Measurements from ENCODE around the gene DUS3L.
A peak's percentile ranks its signal among the peaks of the same experiment; 100 is the strongest.

The DUS3L gene

GRCh38 chr19:5790559-5791520 is at the start of gene DUS3L:
Gene DUS3L (minus strand): TSS chr19:5791163. CDS start chr19:5791141, 22 bp downstream.
- peak; percentile 98 for ATAC-seq
- DNase-seq = peak; percentile 98
- Mint-ChIP-seq H3K27me3 (peaks cover 3% of the 10 kb centered on the region), H3K9me3 (no peaks in the 10 kb centered on the region), H3K4me3 (peak within 1 kb of the TSS; percentile 98), H3K4me1 (peaks cover 14% of the 10 kb centered on the region), H3K27ac (peak within 1 kb of the TSS; percentile 100), H3K36me3 (ENCODE audit: low read depth) (peaks cover 34% of the 10 kb centered on the region)

GRCh38 chr19:5839065-5840017 is 48.4 kb upstream of the DUS3L start, which contains the start of gene FUT6:
Gene FUT6 (minus strand): TSS chr19:5839702. CDS start chr19:5832567, 7,135 bp downstream.
- no peak for DNase-seq
- no peak for ATAC-seq
- Mint-ChIP-seq H3K27me3 (peaks cover 4% of the 10 kb centered on the region), H3K4me1 (peaks cover 9% of the 10 kb centered on the region), H3K4me3 (no peak within 1 kb of the TSS), H3K36me3 (ENCODE audit: low read depth) (no peaks in the 10 kb centered on the region), H3K27ac (no peak within 1 kb of the TSS), H3K9me3 (no peaks in the 10 kb centered on the region)

GRCh38 chr19:5838353-5839064 is 47.5 kb upstream of the DUS3L start:
- Mint-ChIP-seq H3K9me3 (no peaks in the 10 kb centered on the region), H3K27ac (no peak overlapping the region), H3K36me3 (ENCODE audit: low read depth) (no peaks in the 10 kb centered on the region), H3K27me3 (peaks cover 4% of the 10 kb centered on the region), H3K4me3 (no peak overlapping the region), H3K4me1 (peaks cover 9% of the 10 kb centered on the region)
- no peak for DNase-seq
- ATAC-seq = no peak

- no peak overlapping the region for H3K4me3 Mint-ChIP-seq
- peaks cover 4% of the 10 kb centered on the region for H3K27me3 Mint-ChIP-seq
- ATAC-seq = no peak
These were observed 46.9 kb upstream of the DUS3L start for GRCh38 chr19:5837761-5838352.

GRCh38 chr19:5832527-5833216 is 41.7 kb upstream of the DUS3L start:
- H3K27ac Mint-ChIP-seq = no peak overlapping the region
- ATAC-seq (no peak), DNase-seq (no peak)
- H3K27me3 Mint-ChIP-seq = peaks cover 9% of the 10 kb centered on the region
- H3K4me3 Mint-ChIP-seq = no peak overlapping the region
- no peaks in the 10 kb centered on the region for H3K9me3 Mint-ChIP-seq
- H3K36me3 Mint-ChIP-seq (ENCODE audit: low read depth) = no peaks in the 10 kb centered on the region
- peaks cover 13% of the 10 kb centered on the region for H3K4me1 Mint-ChIP-seq

More at GRCh38 chr19:5837761-5838352, 46.9 kb upstream of the DUS3L start:
- peaks cover 9% of the 10 kb centered on the region for H3K4me1 Mint-ChIP-seq
- no peak overlapping the region for H3K27ac Mint-ChIP-seq
- DNase-seq = no peak
- no peaks in the 10 kb centered on the region for H3K36me3 Mint-ChIP-seq (ENCODE audit: low read depth)
- H3K9me3 Mint-ChIP-seq = no peaks in the 10 kb centered on the region

GRCh38 chr19:5832061-5832460 is 41.1 kb upstream of the DUS3L start:
- no peak for ATAC-seq
- H3K4me3 Mint-ChIP-seq = no peak overlapping the region
- no peaks in the 10 kb centered on the region for H3K36me3 Mint-ChIP-seq (ENCODE audit: low read depth)
- H3K27ac Mint-ChIP-seq = no peak overlapping the region
- H3K27me3 Mint-ChIP-seq = peaks cover 6% of the 10 kb centered on the region
- no peak for DNase-seq
- H3K9me3 Mint-ChIP-seq = no peaks in the 10 kb centered on the region
- H3K4me1 Mint-ChIP-seq = peaks cover 13% of the 10 kb centered on the region

GRCh38 chr19:5831159-5831558 is 40.2 kb upstream of the DUS3L start:
- H3K9me3 Mint-ChIP-seq = no peaks in the 10 kb centered on the region
- DNase-seq (no peak), ATAC-seq (no peak)
- peaks cover 20% of the 10 kb centered on the region for H3K4me1 Mint-ChIP-seq
- peaks cover 5% of the 10 kb centered on the region for H3K27me3 Mint-ChIP-seq
- H3K36me3 Mint-ChIP-seq (ENCODE audit: low read depth) = no peaks in the 10 kb centered on the region
- H3K27ac Mint-ChIP-seq = no peak overlapping the region
- H3K4me3 Mint-ChIP-seq = no peak overlapping the region

- peaks cover 5% of the 10 kb centered on the region for H3K27me3 Mint-ChIP-seq
- no peak for ATAC-seq
These were observed 38.8 kb upstream of the DUS3L start for GRCh38 chr19:5829567-5830310.

GRCh38 chr19:5828661-5829566 is 38.0 kb upstream of the DUS3L start:
- DNase-seq (peak; percentile 64), ATAC-seq (peak; percentile 4)
- peak overlapping the region; percentile 99 for H3K27ac Mint-ChIP-seq
- peaks cover 5% of the 10 kb centered on the region for H3K27me3 Mint-ChIP-seq
- H3K36me3 Mint-ChIP-seq (ENCODE audit: low read depth) = no peaks in the 10 kb centered on the region
- H3K9me3 Mint-ChIP-seq = no peaks in the 10 kb centered on the region
- H3K4me1 Mint-ChIP-seq = peaks cover 20% of the 10 kb centered on the region
- H3K4me3 Mint-ChIP-seq = peak overlapping the region; percentile 95

More at GRCh38 chr19:5829567-5830310, 38.8 kb upstream of the DUS3L start:
- Mint-ChIP-seq H3K27ac (peak overlapping the region; percentile 65), H3K36me3 (ENCODE audit: low read depth) (no peaks in the 10 kb centered on the region), H3K4me1 (peaks cover 20% of the 10 kb centered on the region), H3K4me3 (peak overlapping the region; percentile 95), H3K9me3 (no peaks in the 10 kb centered on the region)
- no peak for DNase-seq

GRCh38 chr19:5827891-5828660 is 37.1 kb upstream of the DUS3L start:
- peaks cover 5% of the 10 kb centered on the region for H3K27me3 Mint-ChIP-seq
- peak overlapping the region; percentile 99 for H3K27ac Mint-ChIP-seq
- H3K36me3 Mint-ChIP-seq (ENCODE audit: low read depth) = no peaks in the 10 kb centered on the region
- no peaks in the 10 kb centered on the region for H3K9me3 Mint-ChIP-seq
- DNase-seq (peak; percentile 95), ATAC-seq (peak; percentile 76)
- H3K4me1 Mint-ChIP-seq = peaks cover 20% of the 10 kb centered on the region
- H3K4me3 Mint-ChIP-seq = peak overlapping the region; percentile 95

- H3K9me3 Mint-ChIP-seq = no peaks in the 10 kb centered on the region
- H3K27me3 Mint-ChIP-seq = peaks cover 5% of the 10 kb centered on the region
- H3K36me3 Mint-ChIP-seq (ENCODE audit: low read depth) = no peaks in the 10 kb centered on the region
- H3K4me3 Mint-ChIP-seq = peak overlapping the region; percentile 95
- peak overlapping the region; percentile 93 for H3K27ac Mint-ChIP-seq
- ATAC-seq (no peak), DNase-seq (no peak)
- H3K4me1 Mint-ChIP-seq = peaks cover 20% of the 10 kb centered on the region
These were observed 36.5 kb upstream of the DUS3L start for GRCh38 chr19:5827342-5827890.
